Measurements from ENCODE around the gene NDUFS7.
"Not testable (repeated sequence)": the region's sequence is repeated elsewhere in the genome, so short reads cannot be mapped to it uniquely, and the experiment has no call there.

The NDUFS7 gene

GRCh38 chr19:1418951-1419738, 35.4 kb downstream of the NDUFS7 start:
- TF ChIP-seq MYC (IDR thresholded peaks at IDR 0.05; ENCODE audit: low read depth, low read length), result no peak
- no peak for TF ChIP-seq POLR2A (IDR thresholded peaks at IDR 0.05; ENCODE audit: extremely low read depth, insufficient read length)
- TF ChIP-seq, protein P1, sequence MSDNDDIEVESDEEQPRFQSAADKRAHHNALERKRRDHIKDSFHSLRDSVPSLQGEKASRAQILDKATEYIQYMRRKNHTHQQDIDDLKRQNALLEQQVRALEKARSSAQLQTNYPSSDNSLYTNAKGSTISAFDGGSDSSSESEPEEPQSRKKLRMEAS (IDR thresholded peaks at IDR 0.05; ENCODE audit: low read depth, low read length), result no peak
- no peak for TF ChIP-seq CTCF (IDR thresholded peaks at IDR 0.05; ENCODE audit: low read depth, low read length)
- no peak overlapping the region for H3K4me3 ChIP-seq (ENCODE audit: low read depth, low read length)
- no peak for DNase-seq (ENCODE audit: low read depth)

DNA sequence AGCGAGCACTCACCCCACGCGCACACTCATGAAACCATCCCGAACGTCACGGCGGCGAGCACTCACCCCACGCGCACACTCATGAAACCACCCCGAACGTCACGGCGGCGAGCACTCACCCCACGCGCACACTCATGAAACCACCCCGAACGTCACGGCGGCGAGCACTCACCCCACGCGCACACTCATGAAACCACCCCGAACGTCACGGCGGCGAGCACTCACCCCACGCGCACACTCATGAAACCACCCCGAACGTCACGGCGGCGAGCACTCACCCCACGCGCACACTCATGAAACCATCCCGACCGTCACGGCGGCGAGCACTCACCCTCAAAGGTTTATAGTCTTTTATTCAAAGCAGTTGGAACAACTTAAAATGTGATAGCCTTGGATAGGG, 36.4 kb downstream of the NDUFS7 start:
- DNase-seq (ENCODE audit: low read depth); H3K4me3 ChIP-seq (ENCODE audit: low read depth, low read length): not testable (repeated sequence)

- H3K4me3 ChIP-seq (ENCODE audit: low read depth, low read length), result no peak overlapping the region
- DNase-seq (ENCODE audit: low read depth), result no peak
Observed at GRCh38 chr19:1420590-1420989, 36.9 kb downstream of the NDUFS7 start.

DNA sequence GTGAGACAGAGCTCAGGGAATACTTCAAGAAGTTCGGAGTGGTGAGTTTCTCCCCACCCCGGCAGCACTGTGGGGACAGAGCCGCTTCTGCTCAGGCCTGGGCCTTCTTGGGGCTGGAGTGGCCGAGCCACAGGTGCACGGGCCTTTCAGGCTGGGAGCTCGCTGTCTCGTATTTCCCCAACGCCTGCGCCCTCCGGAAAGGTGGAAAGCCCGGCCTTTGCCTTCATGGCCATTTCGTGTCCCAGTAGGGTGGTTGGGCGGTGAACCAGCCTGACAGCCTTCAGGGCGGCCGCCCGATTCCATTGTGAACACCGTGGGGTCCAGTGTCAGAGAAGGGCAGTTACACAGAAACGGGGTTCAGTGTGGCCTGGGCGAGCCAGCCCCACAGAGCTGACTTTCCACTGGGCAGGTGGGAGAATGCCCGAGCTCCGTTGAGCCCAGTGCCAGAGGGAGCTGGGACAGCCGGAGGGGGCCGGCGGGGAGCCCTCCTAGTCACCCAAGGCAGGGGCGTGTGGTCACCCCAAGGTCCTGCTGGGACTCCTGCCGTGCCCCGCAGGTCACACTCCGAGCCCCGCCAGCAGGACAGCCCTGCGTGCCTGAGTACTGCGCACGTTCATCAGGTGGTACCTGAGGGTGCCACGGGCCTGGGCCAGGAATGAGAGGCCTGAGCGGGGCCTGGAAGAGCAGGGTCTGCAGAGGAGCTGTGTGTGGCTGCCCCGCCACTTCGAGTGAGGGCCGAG, 37.7 kb downstream of the NDUFS7 start:
- DNase-seq (ENCODE audit: low read depth), result no peak
- TF ChIP-seq, protein P1 (IDR thresholded peaks at IDR 0.05; ENCODE audit: low read depth, low read length), result no peak
- TF ChIP-seq POLR2A (IDR thresholded peaks at IDR 0.05; ENCODE audit: extremely low read depth, insufficient read length) (no peak), CTCF (IDR thresholded peaks at IDR 0.05; ENCODE audit: low read depth, low read length) (no peak), MYC (IDR thresholded peaks at IDR 0.05; ENCODE audit: low read depth, low read length) (no peak)
- no peak overlapping the region for H3K4me3 ChIP-seq (ENCODE audit: low read depth, low read length)

More at GRCh38 chr19:1420590-1420989, 36.9 kb downstream of the NDUFS7 start:
- TF ChIP-seq MYC (IDR thresholded peaks at IDR 0.05; ENCODE audit: low read depth, low read length) (no peak), CTCF (IDR thresholded peaks at IDR 0.05; ENCODE audit: low read depth, low read length) (no peak), POLR2A (IDR thresholded peaks at IDR 0.05; ENCODE audit: extremely low read depth, insufficient read length) (no peak)
- TF ChIP-seq, protein P1 (IDR thresholded peaks at IDR 0.05; ENCODE audit: low read depth, low read length), result no peak

GRCh38 chr19:1421958-1422305, 38.2 kb downstream of the NDUFS7 start:
- DNase-seq (ENCODE audit: low read depth), result no peak
- TF ChIP-seq MYC (IDR thresholded peaks at IDR 0.05; ENCODE audit: low read depth, low read length) (no peak), POLR2A (IDR thresholded peaks at IDR 0.05; ENCODE audit: extremely low read depth, insufficient read length) (no peak)
- TF ChIP-seq, protein P1 (IDR thresholded peaks at IDR 0.05; ENCODE audit: low read depth, low read length), result no peak
- H3K4me3 ChIP-seq (ENCODE audit: low read depth, low read length), result no peak overlapping the region

DNA sequence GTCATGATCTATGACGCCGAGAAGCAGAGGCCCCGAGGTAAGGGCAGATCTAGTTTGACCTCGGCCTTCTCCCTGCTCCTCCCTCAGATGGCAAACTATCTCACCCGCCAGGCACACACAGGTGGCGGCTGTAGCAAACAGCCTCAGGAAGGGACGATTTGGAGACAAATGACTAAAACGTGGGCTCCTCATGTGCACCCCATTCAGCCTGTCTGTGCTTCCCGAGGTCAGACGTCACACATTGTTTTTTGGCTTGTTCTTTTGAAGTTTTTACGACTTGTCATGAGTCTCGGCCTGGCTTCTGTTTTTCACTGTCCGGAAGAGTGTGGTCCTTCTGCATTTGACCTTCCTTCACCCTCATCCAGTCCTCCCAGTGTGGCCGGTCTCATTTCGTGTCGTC, 38.7 kb downstream of the NDUFS7 start:
- TF ChIP-seq, protein P1 (IDR thresholded peaks at IDR 0.05; ENCODE audit: low read depth, low read length), result no peak
- TF ChIP-seq POLR2A (IDR thresholded peaks at IDR 0.05; ENCODE audit: extremely low read depth, insufficient read length) (no peak), CTCF (IDR thresholded peaks at IDR 0.05; ENCODE audit: low read depth, low read length) (no peak), MYC (IDR thresholded peaks at IDR 0.05; ENCODE audit: low read depth, low read length) (no peak)
- H3K4me3 ChIP-seq (ENCODE audit: low read depth, low read length), result no peak overlapping the region
- no peak for DNase-seq (ENCODE audit: low read depth)

Measured in NB4 (cell line).